ENCODE results near the gene KRTAP1-5. TPM values are rescaled to one million over a fixed set of nuclear protein-coding genes. Genes with fewer than 3 reads are reported as not detected.
"Not testable (repeated sequence)": the region's sequence is repeated elsewhere in the genome, so short reads cannot be mapped to it uniquely, and the experiment has no call there.

Gene KRTAP1-5
- total RNA-seq, 2 donors from 2014 or later = not detected

- H3K4me3 ChIP-seq = no peak overlapping the region
- H3K27ac ChIP-seq = peak overlapping the region; percentile 52 to 56
- H3K4me1 ChIP-seq (ENCODE audit: control insufficient read depth in 1 of 2, low read depth in 2 of 2) = peaks cover 23 to 33% of the 10 kb centered on the region in 2 donors
- ATAC-seq (ENCODE audit: insufficient number of reproducible peaks, low FRiP score, low read depth) (no peak), DNase-seq (ENCODE audit: low spot score) (no peak)
- H3K9me3 ChIP-seq = no peaks in the 10 kb centered on the region
- no peaks in the 10 kb centered on the region for H3K27me3 ChIP-seq (replicated peaks; ENCODE audit: insufficient read depth)
- no peak for TF ChIP-seq CTCF (IDR thresholded peaks at IDR 0.05)
- H3K36me3 ChIP-seq = no peaks in the 10 kb centered on the region
Measured at GRCh38 chr17:41061964-41062363, 35.0 kb upstream of the KRTAP1-5 start.

- Histone ChIP-seq H3K9me3 (no peaks in the 10 kb centered on the region), H3K4me3 (no peak within 1 kb of the TSS), H3K27me3 (replicated peaks; ENCODE audit: insufficient read depth) (no peaks in the 10 kb centered on the region), H3K4me1 (ENCODE audit: control insufficient read depth in 1 of 2, low read depth in 2 of 2) (peaks cover 23 to 33% of the 10 kb centered on the region in 2 donors), H3K36me3 (no peaks in the 10 kb centered on the region), H3K27ac (peak within 1 kb of the TSS; percentile 52 to 56)
- DNase-seq (ENCODE audit: low spot score) = no peak
- no peak for ATAC-seq (ENCODE audit: insufficient number of reproducible peaks, low FRiP score, low read depth)
- TF ChIP-seq CTCF (IDR thresholded peaks at IDR 0.05) = no peak
Measured at GRCh38 chr17:41060052-41060604, 33.1 kb upstream of the KRTAP1-5 start, which contains the start of gene KRTAP2-3. Gene KRTAP2-3, minus strand, starts transcription at chr17:41060114. Its CDS starts 64 bp downstream, at chr17:41060050.

GRCh38 chr17:41059276-41060051, 32.5 kb upstream of the KRTAP1-5 start:
- not testable (repeated sequence) for DNase-seq (ENCODE audit: low spot score); H3K36me3 ChIP-seq; H3K9me3 ChIP-seq; ATAC-seq (ENCODE audit: insufficient number of reproducible peaks, low FRiP score, low read depth); H3K4me3 ChIP-seq; H3K27me3 ChIP-seq (replicated peaks; ENCODE audit: insufficient read depth); H3K27ac ChIP-seq
- peaks cover 23 to 33% of the 10 kb centered on the region in 2 donors for H3K4me1 ChIP-seq (ENCODE audit: control insufficient read depth in 1 of 2, low read depth in 2 of 2)

- no peak overlapping the region for H3K4me3 ChIP-seq
- no peak for DNase-seq (ENCODE audit: low spot score)
- peaks cover 23 to 33% of the 10 kb centered on the region in 2 donors for H3K4me1 ChIP-seq (ENCODE audit: control insufficient read depth in 1 of 2, low read depth in 2 of 2)
- no peak for TF ChIP-seq CTCF (IDR thresholded peaks at IDR 0.05)
- H3K27ac ChIP-seq = no peak overlapping the region
- H3K36me3 ChIP-seq = no peaks in the 10 kb centered on the region
- no peaks in the 10 kb centered on the region for H3K9me3 ChIP-seq
- no peak for ATAC-seq (ENCODE audit: insufficient number of reproducible peaks, low FRiP score, low read depth)
- no peaks in the 10 kb centered on the region for H3K27me3 ChIP-seq (replicated peaks; ENCODE audit: insufficient read depth)
Measured at GRCh38 chr17:41058741-41059140, 31.7 kb upstream of the KRTAP1-5 start.

- ATAC-seq (ENCODE audit: insufficient number of reproducible peaks, low FRiP score, low read depth) (no peak), DNase-seq (ENCODE audit: low spot score) (no peak)
- no peaks in the 10 kb centered on the region for H3K9me3 ChIP-seq
- no peak for TF ChIP-seq CTCF (IDR thresholded peaks at IDR 0.05)
- H3K27ac ChIP-seq = no peak overlapping the region
- H3K27me3 ChIP-seq (replicated peaks; ENCODE audit: insufficient read depth) = no peaks in the 10 kb centered on the region
- H3K4me3 ChIP-seq = no peak overlapping the region
- H3K36me3 ChIP-seq = no peaks in the 10 kb centered on the region
- H3K4me1 ChIP-seq (ENCODE audit: control insufficient read depth in 1 of 2, low read depth in 2 of 2) = peaks cover 17 to 27% of the 10 kb centered on the region in 2 donors
Measured at GRCh38 chr17:41057547-41057946, 30.5 kb upstream of the KRTAP1-5 start.

- DNase-seq (ENCODE audit: low spot score); H3K27ac ChIP-seq; H3K9me3 ChIP-seq; H3K27me3 ChIP-seq (replicated peaks; ENCODE audit: insufficient read depth); H3K4me1 ChIP-seq (ENCODE audit: control insufficient read depth in 1 of 2, low read depth in 2 of 2); ATAC-seq (ENCODE audit: insufficient number of reproducible peaks, low FRiP score, low read depth); H3K36me3 ChIP-seq; H3K4me3 ChIP-seq: not testable (repeated sequence)
Measured at GRCh38 chr17:41055130-41055529, 28.1 kb upstream of the KRTAP1-5 start, which contains the start of gene KRTAP2-2. Gene KRTAP2-2, minus strand, starts transcription at chr17:41055230. Its CDS starts 19 bp downstream, at chr17:41055211.

- not testable (repeated sequence) for DNase-seq (ENCODE audit: low spot score); H3K4me3 ChIP-seq; H3K4me1 ChIP-seq (ENCODE audit: control insufficient read depth in 1 of 2, low read depth in 2 of 2); H3K27ac ChIP-seq; H3K27me3 ChIP-seq (replicated peaks; ENCODE audit: insufficient read depth); ATAC-seq (ENCODE audit: insufficient number of reproducible peaks, low FRiP score, low read depth); H3K36me3 ChIP-seq; H3K9me3 ChIP-seq
Measured at GRCh38 chr17:41054556-41054955, 27.5 kb upstream of the KRTAP1-5 start.

Data from thoracic aorta (tissue), 2 donors.